ENCODE results near the gene TNFAIP8L1.

GRCh38 chr19:4693471-4694121 lies 54.3 kb downstream of the TNFAIP8L1 start:
- TF ChIP-seq EZH2phosphoT487 (IDR thresholded peaks at IDR 0.05; ENCODE audit: borderline replicate concordance) (no peak), CTCF (conservative IDR thresholded peaks at IDR 0.05; ENCODE audit: low read length) (no peak)

All from Loucy (cell line).